GM23338 (cell line): ENCODE measurements around the gene GHRL. TPM values are rescaled to one million over a fixed set of nuclear protein-coding genes. Genes with fewer than 3 reads are reported as not detected.

Experiments used
- ATAC-seq: fragments of 200-7000 bp; cut with Tn5 transposase; 3 replicates; pipeline ENCODE4 v1.9.1; 2020
- DNase-seq: peaks from one replicate; pipeline ENCODE4 v3.0.0-alpha.2; 2015; ENCODE audit warnings: low spot score
- H2AFZ ChIP-seq: fragments of 200-600 bp; sonication (generic); 2 replicates; pipeline ENCODE4 v1.8.0; 2016; ENCODE audit warnings: antibody characterized with exemption, mild to moderate bottlenecking, moderate library complexity
- H3F3A ChIP-seq: fragments of 200-600 bp; sonication (generic); replicated peaks from 2 replicates; pipeline ENCODE4 v1.8.0; 2017; ENCODE audit warnings: antibody characterized with exemption, mixed run types, low read depth
- H3K27ac ChIP-seq: fragments of 200-600 bp; sonication (generic); 2 replicates; pipeline ENCODE4 v1.6.1; 2016; ENCODE audit warnings: low read depth
- H3K27me3 ChIP-seq: fragments of 200-600 bp; sonication (generic); 2 replicates; pipeline ENCODE4 v1.8.0; 2016; ENCODE audit warnings: mild to moderate bottlenecking, mixed run types, moderate library complexity; ENCODE audit not compliant: insufficient read depth
- H3K36me3 ChIP-seq: fragments of 200-600 bp; sonication (generic); 2 replicates; pipeline ENCODE4 v1.8.0; 2016; ENCODE audit warnings: mild to moderate bottlenecking; ENCODE audit not compliant: insufficient read depth
- H3K4me1 ChIP-seq: fragments of 200-600 bp; sonication (generic); 2 replicates; pipeline ENCODE4 v1.8.0; 2016; ENCODE audit warnings: mild to moderate bottlenecking, moderate library complexity; ENCODE audit not compliant: insufficient read depth
- H3K4me2 ChIP-seq: fragments of 200-600 bp; sonication (generic); 2 replicates; pipeline ENCODE4 v1.7.1; 2017; ENCODE audit warnings: mixed run types
- H3K4me3 ChIP-seq: fragments of 200-600 bp; sonication (generic); 2 replicates; pipeline ENCODE4 v1.6.1; 2016; ENCODE audit warnings: mixed run types
- H3K79me2 ChIP-seq: fragments of 200-600 bp; sonication (generic); replicated peaks from 2 replicates; pipeline ENCODE4 v1.8.0; 2017; ENCODE audit warnings: mild to moderate bottlenecking; ENCODE audit not compliant: insufficient read depth
- H3K9me2 ChIP-seq: fragments of 200-600 bp; sonication (generic); 2 replicates; pipeline ENCODE4 v1.8.0; 2017; ENCODE audit not compliant: insufficient read depth
- H4K20me1 ChIP-seq: fragments of 200-600 bp; sonication (generic); replicated peaks from 2 replicates; pipeline ENCODE4 v1.8.0; 2017; ENCODE audit warnings: mild to moderate bottlenecking; ENCODE audit not compliant: insufficient read depth
- H3K27ac Mint-ChIP-seq: 2 replicates; pipeline ENCODE4 v1.8.0; 2020; ENCODE audit warnings: inconsistent platforms, mild to moderate bottlenecking, moderate library complexity, mixed read lengths
- H3K27me3 Mint-ChIP-seq: 3 replicates; pipeline ENCODE4 v1.8.0; 2022; ENCODE audit warnings: low read depth, mild to moderate bottlenecking, moderate library complexity, mixed read lengths, inconsistent platforms; ENCODE audit not compliant: insufficient read depth, poor library complexity
- H3K36me3 Mint-ChIP-seq: 3 replicates; pipeline ENCODE4 v1.8.0; 2021; ENCODE audit warnings: low read depth, mild to moderate bottlenecking, inconsistent platforms, moderate library complexity, mixed read lengths
- H3K4me1 Mint-ChIP-seq: 3 replicates; pipeline ENCODE4 v1.8.0; 2020; ENCODE audit warnings: mild to moderate bottlenecking, inconsistent platforms, mixed read lengths
- H3K4me3 Mint-ChIP-seq: 3 replicates; pipeline ENCODE4 v1.8.0; 2021; ENCODE audit warnings: moderate library complexity, mild to moderate bottlenecking, inconsistent platforms, mixed read lengths
- H3K9me3 Mint-ChIP-seq: 3 replicates; pipeline ENCODE4 v1.8.0; 2020; ENCODE audit warnings: moderate library complexity, mild to moderate bottlenecking, inconsistent platforms, mixed read lengths
- CTCF ChIP-seq, 2 experiments: fragments of 200-600 bp in 1 of 2; sonication (generic) in 1 of 2; conservative IDR thresholded peaks; 2 replicates each; pipeline versions ENCODE4 v1.5.1 to v1.6.1; 2016 to 2017; ENCODE audit warnings: antibody characterized with exemption in 2 of 2, low read depth in 2 of 2, mild to moderate bottlenecking in 2 of 2, moderate library complexity in 1 of 2
- ETS1 ChIP-seq: IDR thresholded peaks from 2 replicates; pipeline ENCODE4 v1.6.1; 2016; ENCODE audit warnings: antibody characterized with exemption
- JUNB ChIP-seq: IDR thresholded peaks from one replicate; pipeline ENCODE4 v1.6.1; 2016; ENCODE audit warnings: antibody characterized with exemption; ENCODE audit not compliant: unreplicated experiment
- ZNF462 ChIP-seq: fragments of 250-450 bp; sonication (Bioruptor Pico); IDR thresholded peaks from 2 replicates; pipeline ENCODE4 v1.5.0; 2020; ENCODE audit warnings: mild to moderate bottlenecking, moderate library complexity
- polyA plus RNA-seq: library from polyadenylated mRNA; unstranded; fragments of >200 nt; fragmentation: Nextera tagmentation; extraction: Ambion mirVana; gene quantifications from 2 replicates; pipeline ENCODE4 v1.2.1, GENCODE V29; 2016
- total RNA-seq: library from RNA; depleted of rRNA; stranded (reverse); fragments of >200 nt; shearing (Covaris generic); gene quantifications from 2 replicates; pipeline ENCODE4 v1.2.3, GENCODE V29; 2014

Gene GHRL
- total and polyA plus RNA-seq, 2 experiments from 2014 or later = 0.78 TPM; not detected in 1

GRCh38 chr3:10265833-10266232 is 26.9 kb downstream of the GHRL start (continued):
- TF ChIP-seq CTCF (conservative IDR thresholded peaks at IDR 0.05; ENCODE audit: low read depth in 2 of 2) (no peak), ZNF462 (CRISPR knock-in tag) (no peak), JUNB (no peak)

GRCh38 chr3:10263646-10264363 is 28.9 kb downstream of the GHRL start:
- peaks cover 54% of the 10 kb centered on the region for H3K79me2 ChIP-seq
- H3K27me3 ChIP-seq = no peaks in the 10 kb centered on the region
- no peaks in the 10 kb centered on the region for H3K4me1 ChIP-seq
- no peak overlapping the region for H2AFZ ChIP-seq
- Mint-ChIP-seq H3K4me1 (peaks cover 11% of the 10 kb centered on the region), H3K4me3 (no peak overlapping the region), H3K27me3 (no peaks in the 10 kb centered on the region), H3K27ac (peak overlapping the region; percentile 7; the same call in 1 of the 2 replicates), H3K9me3 (no peaks in the 10 kb centered on the region), H3K36me3 (peaks cover 45% of the 10 kb centered on the region)
- H4K20me1 ChIP-seq = peaks cover 6% of the 10 kb centered on the region
- H3K27ac ChIP-seq = peak overlapping the region; percentile 65
- DNase-seq = peak; percentile 92
- no peaks in the 10 kb centered on the region for H3K9me2 ChIP-seq
- peak; percentile 100 for ATAC-seq
- H3K4me2 ChIP-seq = no peak overlapping the region; the same call in 1 of the 2 replicates
- TF ChIP-seq CTCF (conservative IDR thresholded peaks at IDR 0.05; ENCODE audit: low read depth in 2 of 2) (peak; percentile 44 to 56), ETS1 (no peak)
- H3K4me3 ChIP-seq = no peak overlapping the region
- H3K36me3 ChIP-seq = peaks cover 11% of the 10 kb centered on the region
- no peaks in the 10 kb centered on the region for H3F3A ChIP-seq
